Kidney (tissue), 14 donors: ENCODE data around the gene RNF141. TPM values are rescaled to one million over a fixed set of nuclear protein-coding genes. Genes with fewer than 3 reads are reported as not detected.

Experiments used
- DNase-seq, 5 donors: peaks; one replicate each; pipeline ENCODE4 v3.0.0-alpha.2; 2013 to 2020
- FAIRE-seq: peaks from 2 replicates; lab custom pipeline; 2012; peaks lifted over from hg19 to GRCh38; lab: Jason Lieb, UNC
- H3K27ac ChIP-seq, 2 donors: one replicate each; pipeline ENCODE4 v1.7.0; 2013; ENCODE audit warnings: low read depth in 2 of 2, low read length in 2 of 2, inconsistent platforms in 1 of 2
- H3K27me3 ChIP-seq: one replicate; pipeline ENCODE4 v1.7.1; 2013; ENCODE audit warnings: low read length, inconsistent platforms; ENCODE audit not compliant: control insufficient read depth, insufficient read depth
- H3K36me3 ChIP-seq, 3 donors: one replicate each; pipeline versions ENCODE4 v1.7.0 to v1.7.1; 2013; ENCODE audit warnings: low read length in 3 of 3, control low read depth in 1 of 3, inconsistent platforms in 1 of 3; ENCODE audit not compliant: insufficient read depth in 3 of 3, control insufficient read depth in 2 of 3
- H3K4me1 ChIP-seq, 3 donors: one replicate each; pipeline versions ENCODE4 v1.7.0 to v1.7.1; 2013; ENCODE audit warnings: low read length in 3 of 3, inconsistent platforms in 1 of 3, low read depth in 1 of 3; ENCODE audit not compliant: control insufficient read depth in 2 of 3, insufficient read depth in 2 of 3
- H3K4me3 ChIP-seq, 3 donors: one replicate each; pipeline versions ENCODE4 v1.7.0 to v1.8.1; 2013; ENCODE audit warnings: low read length in 3 of 3, control low read depth in 1 of 3, inconsistent platforms in 1 of 3
- H3K9ac ChIP-seq, 3 donors: one replicate each; pipeline versions ENCODE4 v1.7.0 to v1.7.1; 2013; ENCODE audit warnings: low read length in 3 of 3, control low read depth in 1 of 3, inconsistent platforms in 1 of 3
- H3K9me3 ChIP-seq, 3 donors: one replicate each; pipeline versions ENCODE4 v1.7.0 to v1.7.1; 2013; ENCODE audit warnings: low read length in 3 of 3, control low read depth in 1 of 3, inconsistent platforms in 1 of 3; ENCODE audit not compliant: control insufficient read depth in 2 of 3, insufficient read depth in 1 of 3
- CTCF ChIP-seq: IDR thresholded peaks from 3 replicates; pipeline ENCODE4 v1.5.1; 2012; ENCODE audit warnings: mild to moderate bottlenecking, moderate library complexity, borderline replicate concordance; ENCODE audit not compliant: insufficient read depth; ENCODE audit errors: extremely low read depth
- intact Hi-C: fragments of 100-400 bp; cut with DNase I; formaldehyde crosslinking; loops from one replicate; pipeline ENCODE4 v1.11.1; 2022
- polyA plus RNA-seq: library from polyadenylated mRNA; stranded (reverse); fragments of 350-450 nt; fragmentation: Illumina TruSeq; extraction: RNeasy Lipid Tissue Mini Kit (QIAGEN cat#74804); gene quantifications from one replicate; pipeline ENCODE4 v1.2.3, GENCODE V29; 2014; ENCODE audit warnings: low read depth, low replicate concordance; ENCODE audit not compliant: insufficient read depth
- total RNA-seq: library from RNA; stranded (reverse); fragmentation: NEBNext Ultra II Directional; extraction: Animal tissue kit (Norgen Biotek cat#: 25700); gene quantifications from one replicate; pipeline ENCODE4 v1.2.1, GENCODE V29; 2021
- donor health status: control.
- donor health status: control.
- donor health status: control.
- donor health status: control.
- donor health status: control.
- donor health status: DM: yes; HTN: yes; CAD: no.
- donor health status: Normal renal cell carcinoma (clear cell type).

The RNF141 gene
- total and polyA plus RNA-seq, 2 donors from 2014 or later: 20.5 to 35.8 TPM

DNA sequence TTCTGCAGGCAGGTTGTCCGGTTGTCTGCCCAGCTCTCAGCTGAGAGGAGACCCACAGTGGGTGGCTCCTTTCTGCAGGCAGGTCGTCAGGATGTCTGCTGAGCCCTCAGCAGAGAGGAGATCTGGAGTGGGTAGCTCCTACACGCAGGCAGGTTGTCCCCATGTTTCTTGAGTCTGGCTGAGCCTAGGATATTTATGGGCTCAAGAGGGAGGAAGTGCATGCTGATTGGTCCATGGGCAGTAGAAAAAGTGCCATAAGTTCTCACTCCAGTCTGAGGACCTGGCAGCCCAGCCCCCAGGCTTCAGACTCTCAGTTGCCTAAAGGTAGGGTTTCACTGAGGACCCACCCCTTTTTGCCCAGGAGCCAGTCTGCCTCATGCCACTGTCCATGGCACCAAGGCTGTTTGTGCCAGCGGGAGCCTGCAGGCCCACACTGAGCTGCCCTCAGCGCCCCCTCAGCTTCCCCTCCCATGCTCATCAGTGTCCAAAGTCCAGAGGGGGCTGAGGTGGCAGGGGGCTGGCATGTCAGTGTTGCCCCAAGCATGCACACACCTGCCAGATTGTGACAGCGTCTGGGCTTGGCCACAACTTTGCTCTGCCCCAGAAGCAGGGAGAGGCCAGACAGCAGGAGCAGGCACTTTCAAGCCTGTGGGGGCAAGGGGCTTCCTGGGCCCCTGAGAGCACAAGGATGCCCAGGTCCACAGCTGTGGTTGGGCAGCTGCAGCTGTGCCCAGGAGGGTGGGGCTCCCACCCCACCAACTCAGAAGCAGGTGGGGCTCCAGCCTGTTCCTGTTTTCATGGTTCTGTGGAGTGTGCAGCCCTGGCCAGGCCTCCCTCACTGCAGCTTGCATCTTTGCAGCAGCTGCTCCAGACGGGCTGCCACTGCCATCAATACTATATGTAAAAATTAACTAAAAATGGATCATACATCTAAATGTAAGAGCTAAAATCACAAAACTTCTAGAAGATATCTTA lies 3.8 kb upstream of the RNF141 start:
- Histone ChIP-seq H3K9ac (no peak overlapping the region), H3K4me1 (peaks cover 0 to 4% (median 0%) of the 10 kb centered on the region in 3 donors), H3K9me3 (no peaks in the 10 kb centered on the region), H3K36me3 (no peaks in the 10 kb centered on the region), H3K27ac (no peak overlapping the region), H3K4me3 (no peak overlapping the region), H3K27me3 (no peaks in the 10 kb centered on the region)
- no peak for TF ChIP-seq CTCF
- DNase-seq (no peak), FAIRE-seq (no peak)
- intact Hi-C loops: no loop called here

DNA sequence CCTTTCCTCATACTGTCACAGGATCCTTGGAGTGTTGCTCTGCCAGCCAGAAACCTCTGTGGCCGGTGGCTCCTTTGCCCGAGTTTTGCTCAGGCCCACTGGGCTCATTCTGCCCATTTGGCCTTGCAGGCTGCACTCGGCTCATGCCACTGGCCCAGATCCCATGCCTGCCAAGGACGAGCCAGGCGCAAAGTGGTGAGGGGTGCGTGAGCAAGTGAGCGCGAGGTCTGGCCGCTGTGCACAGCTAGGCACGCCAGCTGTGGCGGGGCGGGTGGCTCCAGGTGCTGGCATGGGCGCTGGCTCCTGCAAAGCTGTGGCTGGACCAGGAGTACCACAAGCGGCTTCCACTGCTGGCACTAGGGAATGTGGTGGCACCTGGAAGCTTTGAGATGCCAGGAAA lies 2.8 kb upstream of the RNF141 start:
- H3K9ac ChIP-seq: no peak overlapping the region
- intact Hi-C loops: no loop called here
- DNase-seq (peak in 1 of 5 donors; percentile 64), FAIRE-seq (no peak)
- H3K4me1 ChIP-seq: peaks cover 0 to 4% (median 0%) of the 10 kb centered on the region in 3 donors
- no peak overlapping the region for H3K27ac ChIP-seq
- H3K27me3 ChIP-seq: no peaks in the 10 kb centered on the region
- no peak for TF ChIP-seq CTCF
- H3K36me3 ChIP-seq: no peaks in the 10 kb centered on the region
- H3K9me3 ChIP-seq: no peaks in the 10 kb centered on the region
- H3K4me3 ChIP-seq: no peak overlapping the region

DNA sequence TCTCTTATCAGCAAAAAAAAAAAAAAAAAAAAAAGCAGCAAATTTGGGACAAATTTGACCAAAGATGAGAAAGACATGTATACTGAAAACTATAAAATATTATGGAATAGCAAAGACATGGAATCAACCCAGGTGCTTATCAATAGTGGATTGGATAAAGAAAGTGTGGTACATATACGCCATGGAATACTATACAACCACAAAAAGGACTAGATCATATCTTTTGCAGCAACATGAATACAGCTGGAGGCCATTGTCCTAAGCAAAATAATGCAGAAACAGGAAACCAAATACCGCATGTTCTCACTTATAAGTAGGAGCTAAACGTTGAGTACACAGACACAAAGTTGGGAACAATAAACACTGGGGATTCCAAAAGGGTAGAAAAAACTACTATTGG lies 1.8 kb upstream of the RNF141 start:
- FAIRE-seq: no peak
- no peak for DNase-seq
- H3K9me3 ChIP-seq: no peaks in the 10 kb centered on the region
- no peak overlapping the region for H3K27ac ChIP-seq
- no peaks in the 10 kb centered on the region for H3K36me3 ChIP-seq
- no peaks in the 10 kb centered on the region for H3K27me3 ChIP-seq
- TF ChIP-seq CTCF: no peak
- intact Hi-C loops: no loop called here
- no peak overlapping the region for H3K4me3 ChIP-seq
- H3K4me1 ChIP-seq: peaks cover 0 to 4% (median 0%) of the 10 kb centered on the region in 3 donors
- no peak overlapping the region for H3K9ac ChIP-seq
